Coronary artery (tissue), 2 donors: Measurements from ENCODE around the gene ROBO4.

Experiments
- DNase-seq: peaks from one replicate; pipeline ENCODE4 v3.0.0-alpha.2; 2017; ENCODE audit warnings: low spot score
- H3K27ac ChIP-seq, 2 donors: fragments of 200-600 bp; sonication (generic); one replicate each; pipeline ENCODE4 v1.5.1; 2016 to 2019
- H3K4me3 ChIP-seq: fragments of 200-600 bp; sonication (generic); 2 replicates; pipeline ENCODE4 v1.5.1; 2016; ENCODE audit warnings: mild to moderate bottlenecking, moderate library complexity
- CTCF ChIP-seq: fragments of 200-600 bp; sonication (generic); IDR thresholded peaks from one replicate; pipeline ENCODE4 v1.5.1; 2019; ENCODE audit warnings: antibody characterized with exemption

The ROBO4 gene

GRCh38 chr11:124918950-124919349 is 21.3 kb upstream of the ROBO4 start, which contains the start of gene HEPN1:
TSS of gene HEPN1 (plus strand) at chr11:124919250.
- no peak for TF ChIP-seq CTCF
- DNase-seq = no peak
- H3K27ac ChIP-seq = no peak within 1 kb of the TSS
- no peak within 1 kb of the TSS for H3K4me3 ChIP-seq

GRCh38 chr11:124917115-124917637 is 19.5 kb upstream of the ROBO4 start:
- TF ChIP-seq CTCF = no peak
- H3K27ac ChIP-seq = no peak overlapping the region
- H3K4me3 ChIP-seq = no peak overlapping the region

GRCh38 chr11:124916370-124916710 is 18.7 kb upstream of the ROBO4 start:
- Histone ChIP-seq H3K4me3 (no peak overlapping the region), H3K27ac (no peak overlapping the region)
- DNase-seq = no peak
- TF ChIP-seq CTCF = no peak

More at GRCh38 chr11:124917115-124917637, 19.5 kb upstream of the ROBO4 start:
- no peak for DNase-seq

GRCh38 chr11:124915541-124916369 is 18.1 kb upstream of the ROBO4 start:
- no peak for DNase-seq
- Histone ChIP-seq H3K4me3 (no peak overlapping the region), H3K27ac (no peak overlapping the region)
- TF ChIP-seq CTCF = no peak

GRCh38 chr11:124902616-124903015 is 5.0 kb upstream of the ROBO4 start:
- Histone ChIP-seq H3K27ac (no peak overlapping the region), H3K4me3 (no peak overlapping the region)
- TF ChIP-seq CTCF = no peak
- DNase-seq = no peak

- no peak for DNase-seq
- H3K27ac ChIP-seq = peak overlapping the region in 1 of 2 donors; percentile 84
- no peak for TF ChIP-seq CTCF
- H3K4me3 ChIP-seq = no peak overlapping the region
Measured at GRCh38 chr11:124900464-124900863, 2.8 kb upstream of the ROBO4 start.
